Spleen (tissue), 11 donors: ENCODE results near the gene ERBB4. TPM values are rescaled to one million over a fixed set of nuclear protein-coding genes. Genes with fewer than 3 reads are reported as not detected.

Source experiments
- DNase-seq: peaks from one replicate; pipeline ENCODE4 v3.0.0-alpha.2; 2020
- H3K27ac ChIP-seq, 8 donors: fragments of 200-600 bp; sonication (generic) in 7 of 8; 1 replicate in 4 of 8; 2 replicates in 4 of 8; pipeline versions ENCODE4 v1.5.0 to v1.8.0; 2016 to 2021; ENCODE audit warnings: inconsistent platforms in 4 of 8, mild to moderate bottlenecking in 4 of 8, moderate library complexity in 1 of 8
- H3K27me3 ChIP-seq, 7 donors: fragments of 200-600 bp; sonication (generic) in 6 of 7; replicated peaks in 1 of 7; 1 replicate in 4 of 7; 2 replicates in 3 of 7; pipeline versions ENCODE4 v1.5.0 to v1.8.0; 2016 to 2021; ENCODE audit warnings: inconsistent platforms in 3 of 7, mild to moderate bottlenecking in 1 of 7
- H3K36me3 ChIP-seq, 6 donors: fragments of 200-600 bp; sonication (generic) in 5 of 6; 1 replicate in 4 of 6; 2 replicates in 2 of 6; pipeline versions ENCODE4 v1.5.0 to v1.8.0; 2016 to 2021; ENCODE audit warnings: inconsistent platforms in 2 of 6
- H3K4me1 ChIP-seq, 6 donors: fragments of 200-600 bp; sonication (generic) in 5 of 6; 1 replicate in 3 of 6; 2 replicates in 3 of 6; pipeline versions ENCODE4 v1.5.0 to v1.8.0; 2016 to 2021; ENCODE audit warnings: inconsistent platforms in 3 of 6
- H3K4me3 ChIP-seq, 8 donors: fragments of 200-600 bp; sonication (generic) in 7 of 8; 1 replicate in 4 of 8; 2 replicates in 4 of 8; pipeline versions ENCODE4 v1.5.0 to v1.8.0; 2016 to 2021; ENCODE audit warnings: inconsistent platforms in 4 of 8, mild to moderate bottlenecking in 4 of 8, moderate library complexity in 2 of 8
- H3K9me3 ChIP-seq, 8 donors: fragments of 200-600 bp; sonication (generic) in 7 of 8; 1 replicate in 4 of 8; 2 replicates in 4 of 8; pipeline versions ENCODE4 v1.5.0 to v1.8.0; 2016 to 2021; ENCODE audit warnings: inconsistent platforms in 4 of 8
- POLR2A ChIP-seq, 3 donors: fragments of 450-650 bp; IDR thresholded peaks; one replicate each; pipeline ENCODE4 v1.5.1; 2017; ENCODE audit warnings: antibody characterized with exemption in 3 of 3, mild to moderate bottlenecking in 1 of 3
- POLR2AphosphoS5 ChIP-seq, 3 donors: sonication (generic); formaldehyde crosslinking; IDR thresholded peaks; one replicate each; pipeline ENCODE4 v1.5.1; 2017; ENCODE audit warnings: antibody characterized with exemption in 3 of 3
- WGBS, 5 donors: extraction: QIAGEN DNeasy Blood & Tissue Kit in 3 of 5; methylation state at CpG; one replicate each; pipeline versions ENCODE4 v1.1.5 to v1.1.7; 2013 to 2018; 5-methylcytosine and 5-hydroxymethylcytosine counted together
- intact Hi-C: fragments of 100-400 bp; cut with DNase I; formaldehyde crosslinking; loops from one replicate; pipeline ENCODE4 v1.15.0; 2023; ENCODE audit warnings: low total_unique reads
- polyA plus RNA-seq, 3 donors: library from polyadenylated mRNA; stranded (reverse); fragments of 200-250 nt; gene quantifications; one replicate each; pipeline ENCODE4 v1.2.1, GENCODE V29; 2013
- total RNA-seq, 7 donors: library from RNA; depleted of rRNA in 3 of 7; stranded (reverse); fragments of >200 nt in 3 of 7; fragmentation: NEBNext Ultra II Directional in 4 of 7; extraction: Animal tissue kit (Norgen Biotek cat#: 25700) in 4 of 7; gene quantifications; one replicate each; pipeline versions ENCODE4 v1.1.0 to v1.2.1, GENCODE V29; 2016 to 2021
- TF ChIP-seq, protein P1 (sequence below), 11 experiments: fragments of 200-600 bp in 7 of 11; fragments of 450-650 bp in 4 of 11; sonication (generic) in 4 of 11; IDR thresholded peaks in 8 of 11; conservative IDR thresholded peaks in 3 of 11; 1 replicate in 7 of 11; 2 replicates in 4 of 11; pipeline versions ENCODE4 v1.4.0 to v1.8.0; 2016 to 2021; ENCODE audit warnings: antibody characterized with exemption in 11 of 11, inconsistent platforms in 4 of 11, mild to moderate bottlenecking in 1 of 11
- donor health status: healthy with polysubstance abuse.
- donor health status: DM: no; HTN: no; CAD: no; lungs with moderate emphysema.
- donor health status: DM: no; HTN: no; CAD: no.
- donor health status: Bipolar disorder and iron deficiency.
- donor health status: healthy.
- donor health status: DM: no; HTN: no; CAD: no.
- donor health status: DM: yes; HTN: yes; CAD: no.

ERBB4 gene
- total and polyA plus RNA-seq, 10 donors, result under 0.01 to 1.4 (median 0.35) TPM

DNA sequence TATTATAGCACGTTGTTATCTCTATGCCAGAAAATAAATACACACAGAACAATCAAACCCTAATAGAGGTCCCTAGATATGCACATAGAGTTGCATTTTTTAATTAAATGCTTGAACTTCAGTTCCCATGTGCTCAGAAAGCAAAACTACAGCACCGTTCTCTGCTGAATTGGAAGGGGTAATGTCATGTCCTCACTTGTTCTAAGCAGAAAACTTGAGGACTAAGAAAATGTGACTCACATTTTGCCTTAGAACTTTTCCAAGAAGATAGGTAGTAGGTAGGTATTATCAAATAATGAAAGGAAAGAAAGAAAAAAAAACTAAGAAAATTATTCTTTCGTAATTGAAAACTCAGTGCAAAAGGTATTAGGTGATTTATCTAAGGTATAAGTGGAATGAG lies 607.3 kb downstream of the ERBB4 start:
- WGBS, 5 donors, result 44 to 57% (median 46%) methylated on average over 3 of the region's 3 CpGs
- Histone ChIP-seq H3K9me3 (no peaks in the 10 kb centered on the region), H3K27me3 (no peaks in the 10 kb centered on the region), H3K27ac (no peak overlapping the region), H3K36me3 (no peaks in the 10 kb centered on the region), H3K4me3 (no peak overlapping the region), H3K4me1 (no peaks in the 10 kb centered on the region)
- intact Hi-C loops, result no loop called here
- no peak for DNase-seq
- TF ChIP-seq POLR2A (IDR thresholded peaks at IDR 0.05) (no peak), POLR2AphosphoS5 (IDR thresholded peaks at IDR 0.05) (no peak)

DNA sequence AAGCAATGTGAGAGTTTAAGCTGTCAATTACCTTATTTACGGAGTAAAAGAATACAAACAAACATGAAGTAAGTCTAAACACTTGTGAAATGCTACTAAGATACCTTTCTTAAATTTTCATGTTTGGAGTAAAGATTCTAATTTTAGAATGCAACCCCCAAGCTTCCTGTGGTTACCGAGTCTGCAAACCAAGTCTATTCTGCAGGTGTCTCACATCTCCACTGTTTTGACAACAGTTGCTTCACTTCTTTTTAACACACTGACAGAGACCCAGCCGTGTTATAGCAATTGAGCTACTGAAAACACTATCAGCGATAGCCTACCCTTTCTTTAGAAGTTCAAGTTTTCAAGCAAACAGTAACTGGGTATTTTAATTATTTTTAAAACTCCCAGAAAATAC lies 608.3 kb downstream of the ERBB4 start:
- Histone ChIP-seq H3K36me3 (no peaks in the 10 kb centered on the region), H3K27ac (no peak overlapping the region), H3K27me3 (no peaks in the 10 kb centered on the region), H3K4me3 (no peak overlapping the region), H3K4me1 (no peaks in the 10 kb centered on the region), H3K9me3 (no peaks in the 10 kb centered on the region)
- DNase-seq, result no peak
- intact Hi-C loops, result no loop called here
- no peak for TF ChIP-seq POLR2A (IDR thresholded peaks at IDR 0.05)
- TF ChIP-seq POLR2AphosphoS5 (IDR thresholded peaks at IDR 0.05), result no peak
- TF ChIP-seq, protein P1, sequence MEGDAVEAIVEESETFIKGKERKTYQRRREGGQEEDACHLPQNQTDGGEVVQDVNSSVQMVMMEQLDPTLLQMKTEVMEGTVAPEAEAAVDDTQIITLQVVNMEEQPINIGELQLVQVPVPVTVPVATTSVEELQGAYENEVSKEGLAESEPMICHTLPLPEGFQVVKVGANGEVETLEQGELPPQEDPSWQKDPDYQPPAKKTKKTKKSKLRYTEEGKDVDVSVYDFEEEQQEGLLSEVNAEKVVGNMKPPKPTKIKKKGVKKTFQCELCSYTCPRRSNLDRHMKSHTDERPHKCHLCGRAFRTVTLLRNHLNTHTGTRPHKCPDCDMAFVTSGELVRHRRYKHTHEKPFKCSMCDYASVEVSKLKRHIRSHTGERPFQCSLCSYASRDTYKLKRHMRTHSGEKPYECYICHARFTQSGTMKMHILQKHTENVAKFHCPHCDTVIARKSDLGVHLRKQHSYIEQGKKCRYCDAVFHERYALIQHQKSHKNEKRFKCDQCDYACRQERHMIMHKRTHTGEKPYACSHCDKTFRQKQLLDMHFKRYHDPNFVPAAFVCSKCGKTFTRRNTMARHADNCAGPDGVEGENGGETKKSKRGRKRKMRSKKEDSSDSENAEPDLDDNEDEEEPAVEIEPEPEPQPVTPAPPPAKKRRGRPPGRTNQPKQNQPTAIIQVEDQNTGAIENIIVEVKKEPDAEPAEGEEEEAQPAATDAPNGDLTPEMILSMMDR (IDR thresholded peaks at IDR 0.05 in 8 of 11, conservative IDR thresholded peaks at IDR 0.05 in 3 of 11), result no peak
- WGBS, 5 donors, result 19 to 30% (median 26%) methylated on average over 4 of the region's 4 CpGs

DNA sequence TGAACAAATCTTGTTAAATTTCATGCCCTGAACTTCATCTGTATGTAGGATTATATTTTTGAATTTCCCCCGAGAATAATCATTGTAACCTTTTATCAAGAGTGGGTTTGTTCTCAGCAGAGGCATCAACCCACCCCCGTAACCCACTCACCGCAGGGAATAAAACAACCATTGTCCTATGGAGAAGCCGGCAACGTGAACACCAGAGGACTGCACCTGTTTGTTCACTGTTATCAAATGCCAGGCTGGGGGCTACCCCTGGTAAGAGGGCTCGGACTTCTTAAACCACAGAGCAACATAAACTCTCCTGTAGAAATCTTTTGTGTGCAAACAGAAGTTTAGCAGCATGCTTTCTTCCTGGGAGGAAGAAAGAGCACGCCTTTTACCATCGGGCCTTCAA lies 610.4 kb downstream of the ERBB4 start:
- H3K27ac ChIP-seq, result no peak overlapping the region
- H3K36me3 ChIP-seq, result no peaks in the 10 kb centered on the region
- intact Hi-C loops, result no loop called here

DNA sequence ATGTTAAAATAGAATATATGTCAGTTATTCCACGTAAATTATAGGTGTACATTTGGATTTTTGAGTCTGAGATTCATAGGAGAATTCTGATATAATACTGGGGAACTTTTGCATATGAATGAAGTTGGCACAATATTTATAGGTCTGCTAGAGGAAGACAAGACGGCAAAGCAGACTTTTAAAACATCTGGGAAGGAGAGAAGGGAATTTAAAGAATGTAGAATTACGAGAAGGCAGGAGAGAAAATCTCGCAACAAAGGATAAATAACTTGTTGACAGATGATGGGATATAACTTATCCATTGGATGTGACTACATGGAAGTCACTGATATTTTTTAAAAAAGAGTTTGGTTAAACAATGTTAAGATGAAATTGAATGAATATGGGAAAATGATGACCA lies 615.6 kb downstream of the ERBB4 start:
- Histone ChIP-seq H3K9me3 (no peaks in the 10 kb centered on the region), H3K27me3 (no peaks in the 10 kb centered on the region), H3K4me1 (no peaks in the 10 kb centered on the region), H3K36me3 (no peaks in the 10 kb centered on the region), H3K27ac (no peak overlapping the region), H3K4me3 (no peak overlapping the region)
- no peak for DNase-seq
- TF ChIP-seq, protein P1 (IDR thresholded peaks at IDR 0.05 in 8 of 11, conservative IDR thresholded peaks at IDR 0.05 in 3 of 11), result no peak
- TF ChIP-seq POLR2A (IDR thresholded peaks at IDR 0.05) (no peak), POLR2AphosphoS5 (IDR thresholded peaks at IDR 0.05) (no peak)
- 64 to 71% (median 66%) methylated on average over 4 of the region's 4 CpGs for WGBS, 5 donors
- intact Hi-C loops, result no loop called here

More for the DNA sequence above, 610.4 kb downstream of the ERBB4 start:
- WGBS, 5 donors, result 56 to 72% (median 61%) methylated on average over 8 of the region's 8 CpGs
- Histone ChIP-seq H3K27me3 (no peaks in the 10 kb centered on the region), H3K9me3 (no peaks in the 10 kb centered on the region), H3K4me3 (no peak overlapping the region), H3K4me1 (no peaks in the 10 kb centered on the region)
- no peak for DNase-seq
- TF ChIP-seq POLR2AphosphoS5 (IDR thresholded peaks at IDR 0.05) (no peak), POLR2A (IDR thresholded peaks at IDR 0.05) (no peak)
- TF ChIP-seq, protein P1 (IDR thresholded peaks at IDR 0.05 in 8 of 11, conservative IDR thresholded peaks at IDR 0.05 in 3 of 11), result no peak

DNA sequence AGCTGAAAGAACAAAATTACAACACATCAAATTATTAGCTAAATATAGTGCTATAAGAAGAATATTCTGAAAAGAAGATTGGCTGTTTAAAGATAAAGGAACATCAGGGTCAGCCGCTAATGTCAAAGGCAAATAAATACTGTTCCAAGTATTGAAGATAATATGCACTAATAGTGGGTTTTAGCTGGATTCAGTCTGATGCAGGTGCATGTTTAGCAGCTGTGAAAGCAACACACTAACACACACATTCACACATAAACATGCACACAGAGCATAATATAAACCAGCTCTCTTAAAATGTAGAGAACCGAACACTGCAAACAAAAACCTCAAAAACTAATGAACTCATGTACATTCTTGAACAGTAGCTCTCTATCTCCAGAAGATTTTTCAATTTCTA lies 634.6 kb downstream of the ERBB4 start:
- WGBS, 5 donors, result 90 to 98% (median 94%) methylated on average over 2 of the region's 2 CpGs
- no peaks in the 10 kb centered on the region for H3K27me3 ChIP-seq
- no peak for DNase-seq
- H3K36me3 ChIP-seq, result no peaks in the 10 kb centered on the region
- intact Hi-C loops, result no loop called here
- H3K9me3 ChIP-seq, result no peaks in the 10 kb centered on the region
- H3K4me1 ChIP-seq, result no peaks in the 10 kb centered on the region
- H3K27ac ChIP-seq, result no peak overlapping the region
- no peak overlapping the region for H3K4me3 ChIP-seq
- TF ChIP-seq, protein P1 (IDR thresholded peaks at IDR 0.05 in 8 of 11, conservative IDR thresholded peaks at IDR 0.05 in 3 of 11), result no peak
- no peak for TF ChIP-seq POLR2A (IDR thresholded peaks at IDR 0.05)
- no peak for TF ChIP-seq POLR2AphosphoS5 (IDR thresholded peaks at IDR 0.05)
